ENCODE measurements around the gene MCM3.

DNA sequence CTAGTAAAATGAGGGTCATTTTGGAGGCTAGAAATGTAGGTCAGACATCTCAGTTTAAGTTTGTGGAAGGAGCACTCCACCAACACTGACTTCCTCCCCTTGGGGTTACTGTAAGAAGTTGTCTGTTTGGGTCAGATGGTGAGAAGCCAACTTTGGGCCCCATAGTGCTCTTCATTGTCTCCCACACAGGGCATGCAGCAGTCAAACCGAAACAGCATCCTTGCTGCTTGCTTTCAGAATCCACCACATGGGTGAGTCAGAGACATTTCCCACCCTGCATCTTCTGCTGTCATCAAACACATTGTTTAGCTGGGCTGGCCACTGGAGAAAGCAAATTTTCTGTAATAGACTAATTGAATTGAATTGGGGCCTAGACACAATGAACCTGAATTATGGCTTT lies 57.0 kb downstream of the MCM3 start:
- TF ChIP-seq ELF4 (IDR thresholded peaks at IDR 0.05): no peak
- TF ChIP-seq SP1 (IDR thresholded peaks at IDR 0.05): no peak
- TF ChIP-seq HDGF (IDR thresholded peaks at IDR 0.05; ENCODE audit: borderline replicate concordance): no peak
- no peak for TF ChIP-seq NFRKB (IDR thresholded peaks at IDR 0.05)

Data from HEK293T (cell line).